Liver (tissue), 5 donors: ENCODE data around the gene GATC. TPM values are rescaled to one million over a fixed set of nuclear protein-coding genes. Genes with fewer than 3 reads are reported as not detected.

Source experiments
- polyA plus RNA-seq, 2 donors: library from polyadenylated mRNA; stranded (reverse) in 1 of 2; unstranded in 1 of 2; fragments of 200-250 nt in 1 of 2; fragments of >200 nt in 1 of 2; fragmentation: Nextera tagmentation in 1 of 2; extraction: Ambion mirVana in 1 of 2; gene quantifications; one replicate each; pipeline versions ENCODE4 v1.2.1 to v1.2.3, GENCODE V29; 2013 to 2015
- small RNA-seq: library from RNA; depleted of rRNA; stranded (forward); fragments of <200 nt; gene quantifications from one replicate; pipeline ENCODE3, GENCODE V24; 2014
- total RNA-seq, 2 donors: library from RNA; depleted of rRNA; stranded (reverse); fragments of >200 nt; gene quantifications; one replicate each; pipeline ENCODE4 v1.2.3, GENCODE V29; 2014
- donor health status: healthy.
- donor health status: healthy.
- donor health status: healthy.

GATC gene
- total and polyA plus RNA-seq, 4 donors, result 8.9 to 15.5 (median 13.3) TPM

Small RNA genes lying within 50 kb of the gene (small RNA-seq; reads per million reads assigned to genes)
- not detected for gene RF00019

Other genes starting within 250 kb of the GATC start
- 1,000 to 10,000 TPM; 1,321 to 1,770 TPM for gene RPLP0, start 245.3 kb upstream of the GATC start, total RNA-seq
- 1,000 to 10,000 TPM in 1 of 2 donors, 100 to 1,000 TPM in 1; 472 to 1,306 TPM for gene RPLP0, start 245.3 kb upstream of the GATC start, polyA plus RNA-seq
- gene PXN, start 180.7 kb upstream of the GATC start, total RNA-seq, result 10 to 100 TPM in 1 of 2 donors, 1 to 10 TPM in 1; 6.0 to 13.1 TPM
- gene PXN, start 180.7 kb upstream of the GATC start, polyA plus RNA-seq, result 10 to 100 TPM; 12.0 to 12.6 TPM
- under 1 TPM; under 0.01 TPM for gene RNU4-2, start 154.5 kb upstream of the GATC start, total RNA-seq
- gene RNU4-2, start 154.5 kb upstream of the GATC start, polyA plus RNA-seq, result 10 to 100 TPM in 1 of 2 donors, not detected in 1; 82.7 TPM
- under 1 TPM; under 0.01 TPM for gene RNU4-1, start 153.2 kb upstream of the GATC start, total RNA-seq
- 10 to 100 TPM in 1 of 2 donors, not detected in 1; 26.0 TPM for gene RNU4-1, start 153.2 kb upstream of the GATC start, polyA plus RNA-seq
- gene SIRT4, start 144.1 kb upstream of the GATC start, total RNA-seq, result 1 to 10 TPM; 1.6 to 2.3 TPM
- 1 to 10 TPM; 1.6 to 4.2 TPM for gene SIRT4, start 144.1 kb upstream of the GATC start, polyA plus RNA-seq
- 1 to 10 TPM in 1 of 2 donors, under 1 TPM in 1; 0.84 to 1.4 TPM for gene PLA2G1B, start 118.7 kb upstream of the GATC start, total RNA-seq
- gene PLA2G1B, start 118.7 kb upstream of the GATC start, polyA plus RNA-seq, result 1 to 10 TPM in 1 of 2 donors, under 1 TPM in 1; 0.39 to 4.6 TPM
- 1 to 10 TPM in 1 of 2 donors, not detected in 1; 1.2 TPM for gene MSI1, start 77.3 kb upstream of the GATC start, total RNA-seq
- gene MSI1, start 77.3 kb upstream of the GATC start, polyA plus RNA-seq, result under 1 TPM in 1 of 2 donors, not detected in 1; 0.13 TPM
- gene COX6A1, start 8.3 kb upstream of the GATC start, total RNA-seq, result 100 to 1,000 TPM; 338 to 451 TPM
- 100 to 1,000 TPM; 621 to 910 TPM for gene COX6A1, start 8.3 kb upstream of the GATC start, polyA plus RNA-seq
- 10 to 100 TPM; 11.9 to 13.3 TPM for gene TRIAP1, start 60 bp upstream of the GATC start, total RNA-seq
- gene TRIAP1, start 60 bp upstream of the GATC start, polyA plus RNA-seq, result 10 to 100 TPM; 24.7 to 39.9 TPM
- 10 to 100 TPM; 45.3 to 83.9 TPM for gene SRSF9, start 23.3 kb downstream of the GATC start, total RNA-seq
- 10 to 100 TPM; 62.6 to 98.5 TPM for gene SRSF9, start 23.3 kb downstream of the GATC start, polyA plus RNA-seq
- 100 to 1,000 TPM; 101 to 143 TPM for gene DYNLL1, start 49.7 kb downstream of the GATC start, total RNA-seq
- 100 to 1,000 TPM; 224 to 275 TPM for gene DYNLL1, start 49.7 kb downstream of the GATC start, polyA plus RNA-seq
- 10 to 100 TPM; 25.0 to 29.9 TPM for gene COQ5, start 82.7 kb downstream of the GATC start, total RNA-seq
- gene COQ5, start 82.7 kb downstream of the GATC start, polyA plus RNA-seq, result 10 to 100 TPM; 31.4 to 33.6 TPM
- 100 to 1,000 TPM; 102 to 157 TPM for gene RNF10, start 87.9 kb downstream of the GATC start, total RNA-seq
- gene RNF10, start 87.9 kb downstream of the GATC start, polyA plus RNA-seq, result 10 to 100 TPM; 48.0 to 49.6 TPM
- gene POP5, start 135.0 kb downstream of the GATC start, total RNA-seq, result 10 to 100 TPM; 20.0 to 20.7 TPM
- 10 to 100 TPM; 27.3 to 37.1 TPM for gene POP5, start 135.0 kb downstream of the GATC start, polyA plus RNA-seq
- gene CABP1, start 194.2 kb downstream of the GATC start, total RNA-seq, result under 1 TPM; 0.05 to 0.08 TPM
- under 1 TPM in 1 of 2 donors, not detected in 1; 0.12 TPM for gene CABP1, start 194.2 kb downstream of the GATC start, polyA plus RNA-seq
- 100 to 1,000 TPM in 1 of 2 donors, 10 to 100 TPM in 1; 61.4 to 170 TPM for gene MLEC, start 240.7 kb downstream of the GATC start, total RNA-seq
- gene MLEC, start 240.7 kb downstream of the GATC start, polyA plus RNA-seq, result 100 to 1,000 TPM in 1 of 2 donors, 10 to 100 TPM in 1; 96.3 to 134 TPM